ENCODE data around the gene CSNK1D.

CSNK1D gene

DNA sequence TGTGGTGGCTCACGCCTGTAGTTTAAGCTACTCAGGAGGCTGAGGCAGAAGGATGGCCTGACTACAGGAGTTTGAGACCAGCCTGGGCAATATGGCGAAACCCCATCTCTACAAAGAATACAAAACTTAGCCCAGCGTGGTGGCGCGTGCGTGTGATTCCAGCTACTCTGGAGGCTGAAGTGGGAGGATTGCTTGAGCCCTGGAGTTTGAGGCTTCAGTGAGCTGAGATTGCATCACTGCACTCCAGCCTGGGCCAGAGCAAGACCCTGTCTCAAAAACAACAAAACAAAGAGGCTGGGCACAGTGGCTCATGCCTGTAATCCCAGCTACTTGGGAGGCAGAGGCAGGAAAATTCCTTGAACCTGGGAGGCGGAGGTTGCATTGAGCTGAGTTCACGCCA lies 7.0 kb upstream of the CSNK1D start:
- FAIRE-seq, result no peak

DNA sequence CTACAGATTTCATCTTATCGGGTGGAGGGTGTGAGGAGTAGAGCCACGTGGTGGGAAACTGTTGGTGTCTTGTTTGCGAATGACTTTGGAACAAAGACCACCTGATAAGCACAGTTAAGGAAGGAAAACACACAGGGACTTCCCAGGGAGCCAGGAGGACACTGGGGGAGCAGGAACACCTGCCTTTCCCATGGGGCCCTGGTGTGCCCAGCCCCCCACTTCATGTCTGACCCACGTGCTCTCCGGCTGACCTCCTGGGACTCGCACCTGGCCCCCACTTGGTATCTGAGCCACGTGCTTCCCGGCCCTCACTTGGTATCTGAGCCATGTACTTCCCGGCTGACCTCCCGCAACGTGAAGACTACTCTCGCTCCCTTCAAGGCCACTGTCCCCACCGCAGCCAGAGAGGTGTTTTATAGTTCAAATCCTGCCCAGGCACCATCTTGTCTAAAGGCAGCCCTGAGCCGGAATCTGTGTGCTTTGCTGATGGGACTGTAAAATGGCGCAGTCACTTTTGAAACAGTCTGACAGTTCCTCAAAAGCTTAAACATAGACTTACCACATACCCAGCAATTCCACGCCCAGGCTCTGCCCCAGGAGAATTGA lies 5.4 kb upstream of the CSNK1D start:
- DNase-seq (ENCODE audit: insufficient read length, low spot score), result no peak
- no peak for TF ChIP-seq POLR2A (IDR thresholded peaks at IDR 0.05; ENCODE audit: low read depth, low read length)
- no peak for FAIRE-seq

More for the DNA sequence above, 7.0 kb upstream of the CSNK1D start:
- TF ChIP-seq POLR2A (IDR thresholded peaks at IDR 0.05; ENCODE audit: low read depth, low read length), result no peak
- DNase-seq (ENCODE audit: insufficient read length, low spot score), result no peak

DNA sequence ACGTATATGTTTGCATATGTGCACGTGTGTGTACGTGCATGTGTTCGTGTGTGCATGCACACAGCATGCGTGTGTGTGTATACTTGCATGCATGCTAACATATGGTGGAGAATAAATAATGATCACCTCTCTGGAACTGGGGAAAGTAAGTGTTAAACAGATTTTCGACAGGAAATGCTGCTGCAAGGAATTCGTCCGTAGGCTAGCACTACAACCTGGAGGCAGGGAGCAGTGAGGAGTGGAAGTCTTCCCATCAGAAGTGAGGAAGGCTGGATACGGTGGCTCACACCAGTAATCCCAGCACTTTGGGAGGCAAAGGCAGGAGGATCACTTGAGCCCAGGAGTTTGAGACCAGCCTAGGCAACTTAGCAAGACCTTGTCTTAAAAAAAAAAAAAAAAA lies 4.8 kb upstream of the CSNK1D start:
- FAIRE-seq (no peak), DNase-seq (ENCODE audit: insufficient read length, low spot score) (no peak)
- TF ChIP-seq POLR2A (IDR thresholded peaks at IDR 0.05; ENCODE audit: low read depth, low read length), result no peak

DNA sequence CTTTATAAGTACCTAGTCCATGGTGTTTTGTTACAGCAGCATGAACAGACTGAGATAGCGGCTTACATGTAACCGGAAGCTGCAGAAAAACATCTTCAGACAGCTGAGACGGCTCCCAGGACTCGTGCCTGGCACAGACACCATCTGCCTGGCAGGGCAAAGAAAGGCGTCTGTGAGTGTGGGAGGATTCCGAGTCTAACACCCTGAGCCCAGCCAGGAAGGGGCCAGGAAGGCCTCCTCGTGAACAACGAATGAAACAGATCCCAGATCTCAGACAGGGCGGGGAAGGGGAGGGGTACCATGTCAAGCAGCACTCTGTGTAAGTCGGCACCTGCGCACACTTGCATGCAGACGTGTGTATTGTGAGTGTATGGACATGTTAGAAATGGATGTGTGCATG lies 4.4 kb upstream of the CSNK1D start:
- FAIRE-seq (no peak), DNase-seq (ENCODE audit: insufficient read length, low spot score) (no peak)
- TF ChIP-seq POLR2A (IDR thresholded peaks at IDR 0.05; ENCODE audit: low read depth, low read length), result no peak

DNA sequence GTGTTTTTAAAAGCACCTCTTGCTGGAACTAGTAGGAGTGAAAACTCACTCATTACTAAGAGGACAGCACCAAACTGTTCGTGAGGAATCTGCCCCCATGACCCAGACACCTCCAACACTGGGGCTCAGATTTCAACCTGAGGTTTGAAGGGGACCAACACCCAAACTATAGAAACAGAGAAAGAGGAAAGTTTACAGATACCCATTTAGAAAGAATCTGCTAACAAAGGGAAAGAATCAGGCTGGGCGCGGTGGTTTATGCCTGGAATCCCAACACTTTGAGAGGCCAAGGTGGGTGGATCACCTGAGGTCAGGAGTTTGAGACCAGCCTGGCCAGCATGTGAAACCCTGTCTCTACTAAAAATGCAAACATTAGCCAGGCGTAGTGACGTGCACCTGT lies 3.4 kb upstream of the CSNK1D start:
- FAIRE-seq (no peak), DNase-seq (ENCODE audit: insufficient read length, low spot score) (no peak)
- no peak for TF ChIP-seq POLR2A (IDR thresholded peaks at IDR 0.05; ENCODE audit: low read depth, low read length)

DNA sequence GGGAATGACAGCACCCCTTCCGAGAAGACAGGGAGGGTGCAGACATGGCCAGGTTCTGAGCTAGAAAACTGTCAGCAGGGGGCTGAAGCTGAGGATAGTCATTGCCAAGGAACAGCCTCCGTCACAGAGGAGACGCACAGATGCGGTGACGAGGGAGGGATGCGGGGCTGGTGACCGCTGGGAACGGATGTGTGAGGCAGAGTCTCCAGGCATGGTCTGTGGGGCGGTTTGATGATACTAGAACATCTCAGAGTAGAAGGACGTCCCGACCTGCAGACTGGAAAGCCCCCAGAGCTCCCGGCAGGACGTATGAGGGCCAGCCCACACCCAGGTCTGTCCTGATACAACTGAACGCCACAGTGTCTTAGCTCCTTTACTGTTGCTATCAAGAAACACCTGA lies 1.8 kb upstream of the CSNK1D start:
- no peak for TF ChIP-seq POLR2A (IDR thresholded peaks at IDR 0.05; ENCODE audit: low read depth, low read length)
- DNase-seq (ENCODE audit: insufficient read length, low spot score) (no peak), FAIRE-seq (no peak)

DNA sequence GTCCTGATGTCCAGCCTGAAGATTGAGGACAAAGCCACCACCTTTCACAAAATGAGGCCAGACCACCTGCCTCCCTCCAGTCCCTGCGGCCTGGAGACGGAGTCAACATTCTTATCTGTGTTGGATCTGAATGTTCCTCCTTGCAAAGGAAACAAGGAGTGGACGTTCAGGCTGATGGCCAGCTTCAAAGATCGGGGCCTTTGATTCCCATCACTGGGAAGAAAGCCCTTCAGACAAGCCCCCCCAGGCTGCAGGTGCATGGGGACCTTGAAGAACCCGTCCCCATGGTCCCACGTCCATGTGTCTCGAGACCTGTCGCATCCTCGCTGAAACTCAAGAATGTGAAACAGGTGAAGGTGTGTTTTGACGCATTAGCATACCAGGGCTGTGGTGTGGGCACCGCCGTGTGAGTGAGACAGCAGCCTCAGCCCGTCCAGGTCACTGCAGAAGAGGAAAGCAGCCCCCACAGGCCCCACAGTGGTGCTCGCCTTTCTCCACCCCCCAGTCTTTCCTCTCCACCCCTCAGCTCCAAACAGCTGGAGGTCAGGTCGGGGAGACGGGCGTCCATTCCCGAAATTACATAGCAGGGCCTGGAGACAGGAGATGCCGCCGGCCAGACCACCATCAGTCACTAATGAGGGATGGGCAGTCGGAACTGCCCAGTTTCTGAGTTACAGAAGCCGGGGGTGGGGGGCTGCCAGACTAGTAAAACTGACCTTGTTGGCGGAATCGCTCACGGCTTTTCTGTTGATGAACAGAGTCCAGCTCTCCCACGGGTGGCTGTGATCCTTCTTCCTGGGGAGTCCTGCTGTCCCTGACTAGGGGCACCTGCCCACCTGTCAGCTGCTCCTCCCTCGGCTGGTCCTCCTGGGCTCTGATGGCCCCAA lies 877 bp upstream of the CSNK1D start:
- DNase-seq (ENCODE audit: insufficient read length, low spot score) (no peak), FAIRE-seq (no peak)
- no peak for TF ChIP-seq POLR2A (IDR thresholded peaks at IDR 0.05; ENCODE audit: low read depth, low read length)

DNA sequence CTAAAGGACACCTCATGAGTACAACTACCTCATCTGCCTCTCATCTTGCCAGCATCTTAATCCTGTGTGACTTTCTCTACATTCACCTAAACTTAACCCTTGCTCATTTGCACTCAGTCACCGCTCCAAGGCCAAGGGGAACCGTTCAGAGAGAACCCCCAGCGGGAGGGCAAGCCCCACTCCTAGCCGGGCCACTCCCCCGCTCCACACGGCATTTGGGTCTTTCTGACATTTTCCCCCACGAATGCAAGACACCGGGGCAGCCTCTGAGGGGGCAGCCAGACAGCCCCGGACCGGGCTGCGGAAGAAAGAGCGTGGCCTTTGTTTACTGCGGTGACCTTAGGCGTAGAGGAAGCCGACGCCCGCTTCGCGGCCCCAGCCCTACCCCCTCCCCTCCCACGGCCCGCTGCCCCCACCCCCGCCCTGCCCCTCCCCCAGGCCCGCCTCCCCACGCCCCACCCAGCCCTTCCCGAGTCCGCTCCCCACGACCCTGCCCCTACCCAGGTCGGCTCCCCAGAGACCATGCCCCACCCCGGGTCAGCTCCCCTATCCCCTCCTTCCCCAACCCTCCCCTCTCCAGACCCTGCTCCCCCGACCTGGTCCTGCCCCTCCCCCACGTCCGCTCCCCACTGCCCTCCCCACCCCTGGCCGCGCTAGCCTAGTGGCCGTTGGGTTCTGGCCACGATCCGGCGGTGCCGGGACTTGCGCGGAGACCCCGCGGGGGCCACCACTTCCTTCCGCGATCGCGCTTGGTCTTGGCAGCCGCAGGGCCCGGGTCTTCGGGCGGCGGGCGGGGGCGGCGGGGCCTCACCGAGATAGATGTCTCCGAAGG lies 789 bp downstream of the CSNK1D start:
- FAIRE-seq (no peak), DNase-seq (ENCODE audit: insufficient read length, low spot score) (no peak)
- no peak for TF ChIP-seq POLR2A (IDR thresholded peaks at IDR 0.05; ENCODE audit: low read depth, low read length)

DNA sequence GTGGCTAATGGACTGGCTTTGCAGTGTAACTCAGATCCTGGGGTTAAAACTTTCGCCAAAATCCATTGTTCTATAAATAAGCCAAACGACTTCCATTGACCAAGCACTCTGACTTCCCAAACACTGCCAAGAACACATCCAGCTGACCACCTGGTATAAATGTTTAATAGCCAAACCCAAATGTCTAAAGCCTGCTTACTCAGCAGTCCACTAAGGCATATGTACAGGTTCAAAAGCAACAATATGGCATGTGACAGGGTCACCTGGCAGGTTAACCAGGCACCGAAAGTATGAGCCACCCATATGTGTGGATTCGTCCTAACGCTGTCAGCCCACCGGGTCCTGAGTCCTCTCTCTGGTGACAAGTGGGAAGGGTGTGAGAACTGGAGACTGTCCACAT lies 2.1 kb downstream of the CSNK1D start:
- no peak for TF ChIP-seq POLR2A (IDR thresholded peaks at IDR 0.05; ENCODE audit: low read depth, low read length)
- no peak for FAIRE-seq
- DNase-seq (ENCODE audit: insufficient read length, low spot score), result no peak

DNA sequence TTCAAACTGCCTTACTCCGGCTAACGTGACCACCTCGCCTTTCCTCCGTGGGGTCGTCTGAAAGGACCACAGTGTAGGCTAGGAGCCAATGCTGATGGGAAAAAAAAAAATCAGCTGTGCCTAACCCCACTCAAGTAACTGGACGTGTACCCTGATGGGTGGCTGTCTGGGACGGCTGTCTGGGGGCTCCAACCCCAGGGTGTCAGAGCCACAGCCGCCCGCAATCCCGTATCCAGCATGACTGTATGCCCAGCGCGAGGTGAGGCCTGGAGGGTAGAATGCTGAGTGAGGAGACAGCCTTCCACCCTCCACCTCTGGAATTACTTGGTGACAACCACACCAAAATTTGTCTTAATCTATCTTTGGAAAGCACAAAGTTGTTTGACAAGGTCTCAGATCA lies 2.8 kb downstream of the CSNK1D start:
- no peak for DNase-seq (ENCODE audit: insufficient read length, low spot score)
- no peak for TF ChIP-seq POLR2A (IDR thresholded peaks at IDR 0.05; ENCODE audit: low read depth, low read length)
- FAIRE-seq, result no peak

DNA sequence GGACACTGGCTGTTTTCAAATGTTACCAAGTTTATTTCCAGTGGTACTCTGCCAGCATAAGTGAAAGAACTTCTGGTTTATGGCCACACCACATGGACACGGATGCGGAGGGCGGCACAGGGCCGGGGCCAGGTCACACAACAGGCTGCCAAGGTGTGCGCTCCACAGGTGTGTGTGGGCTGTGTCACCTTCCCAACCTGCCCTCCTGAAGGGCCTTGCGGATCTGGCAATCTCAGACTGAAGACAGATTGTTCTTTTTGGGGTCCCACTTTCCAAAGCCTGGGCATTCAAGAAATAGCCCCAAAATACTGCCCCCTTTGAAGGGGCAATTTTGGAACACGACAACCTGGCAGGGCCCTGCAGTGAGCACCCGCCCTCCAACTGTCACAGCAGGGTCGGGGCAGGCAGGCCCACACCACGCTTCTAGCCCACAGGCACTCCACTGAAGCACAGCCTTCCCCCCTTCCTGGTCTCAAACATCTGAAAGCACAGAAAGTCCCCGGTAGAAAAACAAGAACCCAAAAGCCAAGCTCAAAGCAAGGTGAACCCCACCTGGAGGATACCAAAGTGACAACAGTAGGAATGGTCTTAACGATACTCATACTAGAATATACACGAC lies 3.5 kb downstream of the CSNK1D start:
- no peak for TF ChIP-seq POLR2A (IDR thresholded peaks at IDR 0.05; ENCODE audit: low read depth, low read length)
- no peak for DNase-seq (ENCODE audit: insufficient read length, low spot score)
- FAIRE-seq, result no peak

DNA sequence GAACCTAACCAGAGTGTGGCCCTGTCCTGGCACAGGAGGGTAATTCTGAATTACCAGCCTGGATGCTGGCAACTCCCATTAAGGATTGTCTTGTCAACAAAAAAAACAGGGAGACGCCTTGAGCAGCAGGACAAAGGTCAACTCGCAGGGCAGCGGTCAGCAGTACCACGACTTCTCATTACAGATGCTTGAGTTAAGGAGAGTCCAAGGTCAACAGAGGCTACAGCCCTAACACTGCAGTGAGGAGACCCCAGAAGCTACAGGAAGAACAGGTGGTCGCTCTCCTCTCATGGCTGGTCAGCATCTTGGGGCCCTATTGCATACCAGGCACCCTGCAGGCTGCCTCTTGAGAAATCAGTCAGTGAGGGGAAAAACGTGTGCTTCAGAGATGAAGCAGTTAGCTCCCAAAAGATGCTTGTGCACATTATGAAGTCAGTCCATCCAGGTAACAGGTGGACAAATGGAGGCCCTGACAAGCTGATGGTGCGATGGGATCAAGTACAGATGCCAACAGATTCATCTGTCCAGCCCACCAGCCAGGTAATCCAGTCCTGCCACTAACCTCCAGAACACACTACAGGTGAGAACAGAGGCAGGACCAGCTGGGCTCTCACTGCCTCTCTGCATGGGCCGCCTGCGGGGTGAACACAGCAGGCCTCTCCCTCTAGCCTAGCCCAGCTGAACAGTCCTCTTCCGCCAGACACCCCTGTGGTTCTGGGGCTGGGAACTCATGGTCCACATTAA lies 4.2 kb downstream of the CSNK1D start:
- DNase-seq (ENCODE audit: insufficient read length, low spot score), result no peak
- no peak for FAIRE-seq
- no peak for TF ChIP-seq POLR2A (IDR thresholded peaks at IDR 0.05; ENCODE audit: low read depth, low read length)

All from H54 (cell line).